Stimulated activated naive CD8-positive, alpha-beta T cell treated with anti-CD3 and anti-CD28 coated beads, Interleukin-15, Interleukin-2, amounts not matched to agents 100 ng/mL and 50 ng/mL, for 24 hours (primary cell): ENCODE results near the gene BMERB1.

ENCODE experiments used
- H3K27ac Mint-ChIP-seq: one replicate; pipeline ENCODE4 v1.8.0; 2021; ENCODE audit warnings: mild to moderate bottlenecking, mixed read lengths
- H3K27me3 Mint-ChIP-seq: one replicate; pipeline ENCODE4 v1.8.0; 2021; ENCODE audit warnings: mixed read lengths
- H3K36me3 Mint-ChIP-seq: one replicate; pipeline ENCODE4 v1.8.0; 2021; ENCODE audit warnings: low read depth, mixed read lengths
- H3K4me1 Mint-ChIP-seq: one replicate; pipeline ENCODE4 v1.8.0; 2021; ENCODE audit warnings: low read depth, mixed read lengths
- H3K4me3 Mint-ChIP-seq: one replicate; pipeline ENCODE4 v1.8.0; 2021; ENCODE audit warnings: mild to moderate bottlenecking, mixed read lengths
- H3K9me3 Mint-ChIP-seq: one replicate; pipeline ENCODE4 v1.8.0; 2021; ENCODE audit warnings: mixed read lengths

BMERB1 gene

DNA sequence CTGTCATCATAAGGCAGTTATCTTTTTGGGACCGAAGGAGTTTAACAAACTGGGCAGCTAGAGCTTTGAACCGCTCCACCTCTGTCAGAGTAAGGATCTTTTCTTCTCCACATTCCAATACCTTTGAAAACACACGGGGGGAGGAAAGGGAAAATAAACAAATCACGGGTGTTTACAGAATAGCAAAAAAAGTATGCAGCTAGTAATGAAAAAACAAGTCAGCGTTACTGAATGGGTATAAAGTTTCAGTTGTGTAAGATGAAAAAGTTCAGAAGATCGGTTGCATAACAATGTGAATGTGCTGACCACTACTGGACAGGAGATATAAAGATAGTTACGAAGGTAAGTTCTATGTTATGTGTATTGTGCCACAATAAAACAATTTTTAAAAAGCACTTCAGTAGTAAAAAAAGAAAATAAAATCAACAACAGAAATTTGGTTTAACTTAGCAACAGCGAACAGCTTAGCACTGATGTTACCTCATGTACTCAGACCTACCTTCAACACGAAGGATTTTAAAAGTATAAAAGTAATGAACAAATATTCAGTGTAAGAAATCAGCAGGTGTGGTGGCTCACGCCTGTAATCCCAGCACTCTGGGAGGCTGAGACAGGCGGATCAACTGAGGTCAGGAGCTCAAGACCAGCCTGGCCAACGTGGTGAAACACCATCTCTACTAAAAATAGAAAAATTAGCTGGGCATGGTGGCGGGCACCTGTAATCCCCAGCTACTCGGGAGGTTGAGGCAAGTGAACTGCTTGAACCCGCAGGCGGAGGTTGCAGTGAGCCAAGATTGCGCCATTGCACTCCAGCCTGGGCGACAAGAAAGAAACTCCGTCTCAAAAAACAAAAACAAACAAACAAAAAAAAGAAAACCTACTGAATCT is 174.3 kb downstream of the BMERB1 start:
- Mint-ChIP-seq H3K27me3 (no peaks in the 10 kb centered on the region), H3K9me3 (no peaks in the 10 kb centered on the region), H3K36me3 (peaks cover 75% of the 10 kb centered on the region), H3K27ac (no peak overlapping the region), H3K4me1 (peaks cover 8% of the 10 kb centered on the region), H3K4me3 (no peak overlapping the region)

- Mint-ChIP-seq H3K4me3 (no peak overlapping the region), H3K27me3 (no peaks in the 10 kb centered on the region), H3K4me1 (peaks cover 8% of the 10 kb centered on the region), H3K9me3 (no peaks in the 10 kb centered on the region), H3K27ac (no peak overlapping the region), H3K36me3 (peaks cover 73% of the 10 kb centered on the region)
Measured at GRCh38 chr16:15609286-15609649, 174.9 kb downstream of the BMERB1 start.

- Mint-ChIP-seq H3K27ac (peak overlapping the region; percentile 59), H3K36me3 (peaks cover 68% of the 10 kb centered on the region), H3K4me1 (peaks cover 8% of the 10 kb centered on the region), H3K9me3 (no peaks in the 10 kb centered on the region), H3K4me3 (no peak overlapping the region), H3K27me3 (no peaks in the 10 kb centered on the region)
Measured at GRCh38 chr16:15610369-15610871, 176.0 kb downstream of the BMERB1 start.

- Mint-ChIP-seq H3K9me3 (no peaks in the 10 kb centered on the region), H3K4me1 (peaks cover 8% of the 10 kb centered on the region), H3K27ac (peak overlapping the region; percentile 30), H3K4me3 (no peak overlapping the region), H3K36me3 (peaks cover 67% of the 10 kb centered on the region), H3K27me3 (no peaks in the 10 kb centered on the region)
Measured at GRCh38 chr16:15611610-15612009, 177.2 kb downstream of the BMERB1 start.

GRCh38 chr16:15613676-15614075 is 179.3 kb downstream of the BMERB1 start:
- no peak overlapping the region for H3K27ac Mint-ChIP-seq
- peaks cover 69% of the 10 kb centered on the region for H3K36me3 Mint-ChIP-seq
- no peaks in the 10 kb centered on the region for H3K27me3 Mint-ChIP-seq
- no peak overlapping the region for H3K4me3 Mint-ChIP-seq
- H3K4me1 Mint-ChIP-seq = peaks cover 8% of the 10 kb centered on the region
- H3K9me3 Mint-ChIP-seq = no peaks in the 10 kb centered on the region

DNA sequence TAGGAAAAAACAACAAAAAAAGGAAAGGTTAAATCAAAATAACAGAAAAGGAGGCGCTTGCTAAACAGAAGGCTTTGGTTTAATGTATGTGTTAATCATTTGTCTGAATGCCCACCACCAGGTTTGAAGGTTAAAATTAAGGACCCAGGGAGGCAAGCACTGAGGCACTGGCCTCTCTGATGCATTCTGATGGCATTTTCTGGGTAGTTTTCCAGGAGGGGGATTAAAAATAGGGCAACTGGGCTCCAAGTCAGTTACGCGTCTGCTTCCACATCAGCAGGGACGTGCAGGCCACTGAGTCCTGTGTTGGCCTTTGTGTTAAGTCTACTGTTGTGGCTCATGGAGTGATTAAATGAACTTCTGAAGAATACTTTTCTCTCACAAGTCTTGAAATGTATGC is 181.6 kb downstream of the BMERB1 start:
- Mint-ChIP-seq H3K36me3 (peaks cover 68% of the 10 kb centered on the region), H3K9me3 (no peaks in the 10 kb centered on the region), H3K27me3 (no peaks in the 10 kb centered on the region), H3K27ac (no peak overlapping the region), H3K4me1 (no peaks in the 10 kb centered on the region), H3K4me3 (no peak overlapping the region)

GRCh38 chr16:15616475-15617165 is 182.2 kb downstream of the BMERB1 start:
- H3K36me3 Mint-ChIP-seq = peaks cover 70% of the 10 kb centered on the region
- H3K4me3 Mint-ChIP-seq = no peak overlapping the region
- H3K27ac Mint-ChIP-seq = no peak overlapping the region
- H3K9me3 Mint-ChIP-seq = no peaks in the 10 kb centered on the region
- no peaks in the 10 kb centered on the region for H3K4me1 Mint-ChIP-seq
- no peaks in the 10 kb centered on the region for H3K27me3 Mint-ChIP-seq

DNA sequence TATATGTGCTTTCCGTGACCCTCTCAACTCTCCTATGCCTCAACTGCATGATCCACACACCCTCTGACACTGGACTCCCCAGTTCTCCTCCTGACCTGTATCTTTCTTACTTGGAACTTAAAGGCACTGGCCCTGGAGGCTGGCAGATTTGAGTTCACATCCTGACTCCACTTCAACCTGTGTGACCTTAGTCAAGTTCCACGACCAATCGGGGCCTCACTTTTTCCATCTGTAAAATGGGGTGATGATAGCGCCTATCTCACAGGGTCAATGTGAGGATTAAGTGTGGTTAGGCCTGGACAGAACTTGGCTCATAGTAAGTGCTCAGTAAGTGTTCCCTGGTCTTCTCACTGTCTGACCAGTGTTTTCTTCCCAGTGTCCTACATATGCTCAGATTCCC is 183.5 kb downstream of the BMERB1 start:
- no peaks in the 10 kb centered on the region for H3K27me3 Mint-ChIP-seq
- no peaks in the 10 kb centered on the region for H3K4me1 Mint-ChIP-seq
- no peak overlapping the region for H3K4me3 Mint-ChIP-seq
- peaks cover 72% of the 10 kb centered on the region for H3K36me3 Mint-ChIP-seq
- no peaks in the 10 kb centered on the region for H3K9me3 Mint-ChIP-seq
- peak overlapping the region; percentile 49 for H3K27ac Mint-ChIP-seq

GRCh38 chr16:15618392-15618791 is 184.0 kb downstream of the BMERB1 start:
- Mint-ChIP-seq H3K36me3 (peaks cover 70% of the 10 kb centered on the region), H3K27ac (peak overlapping the region; percentile 49), H3K4me1 (no peaks in the 10 kb centered on the region), H3K27me3 (no peaks in the 10 kb centered on the region), H3K4me3 (no peak overlapping the region), H3K9me3 (no peaks in the 10 kb centered on the region)

DNA sequence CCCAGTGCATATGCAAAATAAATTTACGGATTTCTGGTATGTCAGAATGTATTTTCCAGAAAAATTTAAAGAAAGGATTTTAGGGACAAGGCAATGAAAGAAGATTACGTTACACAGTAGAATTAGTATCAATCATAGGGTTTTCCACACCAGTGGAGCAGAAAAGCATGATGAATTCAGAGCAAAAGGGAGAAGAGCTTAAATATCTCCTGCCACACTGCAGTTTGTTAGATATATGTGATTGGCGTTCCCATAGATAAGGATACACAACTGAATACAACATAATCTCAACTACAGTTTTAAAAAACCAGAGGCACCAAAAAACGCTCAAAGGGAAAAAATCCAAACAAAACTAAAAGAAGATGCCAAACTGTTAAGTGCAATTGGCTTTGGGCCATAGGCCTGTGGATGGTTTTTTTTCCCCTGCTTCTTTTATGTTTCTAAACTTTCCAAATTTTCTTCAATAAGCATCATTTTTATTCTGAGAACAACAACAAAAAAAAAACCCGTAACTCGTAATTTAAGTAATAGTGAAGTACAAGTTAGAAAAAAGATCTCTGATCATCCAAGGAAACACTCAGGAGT is 186.3 kb downstream of the BMERB1 start:
- peaks cover 80% of the 10 kb centered on the region for H3K36me3 Mint-ChIP-seq
- peaks cover 9% of the 10 kb centered on the region for H3K4me1 Mint-ChIP-seq
- peak overlapping the region; percentile 41 for H3K27ac Mint-ChIP-seq
- H3K9me3 Mint-ChIP-seq = no peaks in the 10 kb centered on the region
- H3K4me3 Mint-ChIP-seq = no peak overlapping the region
- no peaks in the 10 kb centered on the region for H3K27me3 Mint-ChIP-seq

GRCh38 chr16:15621456-15621855 is 187.1 kb downstream of the BMERB1 start:
- H3K4me3 Mint-ChIP-seq = no peak overlapping the region
- H3K9me3 Mint-ChIP-seq = no peaks in the 10 kb centered on the region
- H3K27ac Mint-ChIP-seq = no peak overlapping the region
- peaks cover 9% of the 10 kb centered on the region for H3K4me1 Mint-ChIP-seq
- H3K36me3 Mint-ChIP-seq = peaks cover 78% of the 10 kb centered on the region
- no peaks in the 10 kb centered on the region for H3K27me3 Mint-ChIP-seq

DNA sequence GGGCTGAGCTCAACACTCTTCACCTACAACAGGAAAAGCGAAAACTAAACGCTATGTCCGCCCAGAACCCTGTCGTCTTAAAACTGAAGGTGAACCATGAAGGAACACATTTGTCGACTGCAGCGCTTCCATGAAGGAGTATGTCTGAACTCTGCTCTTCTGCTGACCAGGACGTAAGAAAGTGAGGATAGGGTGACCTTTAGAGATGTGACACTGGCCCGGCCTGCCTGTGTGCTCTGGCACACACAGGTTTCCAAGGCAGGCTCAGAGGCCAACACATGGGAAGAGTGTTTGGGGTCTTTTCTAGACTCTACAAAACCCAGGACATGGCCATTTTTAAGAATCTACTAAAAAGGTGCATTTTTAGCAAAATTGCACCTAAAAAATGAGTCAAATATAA is 187.5 kb downstream of the BMERB1 start:
- no peaks in the 10 kb centered on the region for H3K9me3 Mint-ChIP-seq
- H3K27me3 Mint-ChIP-seq = no peaks in the 10 kb centered on the region
- H3K27ac Mint-ChIP-seq = no peak overlapping the region
- no peak overlapping the region for H3K4me3 Mint-ChIP-seq
- H3K4me1 Mint-ChIP-seq = peaks cover 9% of the 10 kb centered on the region
- peaks cover 73% of the 10 kb centered on the region for H3K36me3 Mint-ChIP-seq

DNA sequence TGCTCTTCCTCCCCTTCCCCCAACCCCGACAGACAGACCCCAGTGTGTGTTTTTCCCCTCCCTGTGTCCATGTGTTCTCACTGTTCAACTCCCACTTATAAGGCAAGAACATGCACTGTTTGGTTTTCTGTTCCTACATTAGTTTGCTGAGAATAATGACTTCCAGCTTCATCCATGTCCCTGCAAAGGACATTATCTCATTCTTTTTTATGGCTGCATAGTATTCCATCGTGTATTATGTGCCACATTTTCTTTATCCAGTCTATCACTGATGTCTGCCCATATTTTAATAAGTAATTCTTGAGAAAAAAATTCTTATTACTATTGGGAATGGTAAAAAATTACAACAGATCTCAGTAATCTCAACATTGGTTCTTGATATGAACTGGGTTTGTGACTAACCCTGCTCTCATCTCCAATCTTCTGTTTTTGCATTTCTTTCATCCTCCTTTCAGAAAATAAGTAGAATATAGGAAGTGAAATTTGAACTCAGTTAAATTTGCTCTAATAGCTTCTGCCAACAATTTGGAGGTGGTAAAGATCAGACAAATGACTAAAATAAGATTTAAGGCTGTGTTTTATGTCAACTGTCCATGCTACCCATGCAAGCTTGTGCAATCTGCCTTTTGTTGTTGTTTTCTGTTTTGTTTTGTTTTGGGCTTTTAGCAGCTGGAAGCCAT is 197.5 kb downstream of the BMERB1 start:
- Mint-ChIP-seq H3K4me3 (no peak overlapping the region), H3K4me1 (peaks cover 47% of the 10 kb centered on the region), H3K9me3 (no peaks in the 10 kb centered on the region), H3K27me3 (no peaks in the 10 kb centered on the region), H3K27ac (no peak overlapping the region), H3K36me3 (peaks cover 80% of the 10 kb centered on the region)

DNA sequence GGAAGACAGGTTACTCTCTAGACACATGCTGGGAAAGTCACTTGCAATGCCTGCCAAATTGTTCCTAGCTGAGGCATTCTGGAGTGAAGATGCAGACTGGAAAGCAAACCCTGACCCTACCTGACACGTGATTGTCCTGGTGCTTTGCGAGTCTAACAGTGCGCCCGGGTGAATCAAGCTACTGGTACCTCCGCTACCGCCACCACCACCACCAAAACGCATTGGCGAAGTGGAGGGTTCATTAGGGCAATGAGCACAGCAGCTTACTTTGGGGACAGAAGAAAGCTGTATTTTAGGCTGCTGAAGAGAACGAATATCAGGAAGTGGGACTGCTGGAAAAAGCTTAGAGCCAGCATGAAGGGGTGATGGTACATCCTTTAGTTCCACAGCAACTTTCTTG is 201.5 kb downstream of the BMERB1 start:
- Mint-ChIP-seq H3K27me3 (no peaks in the 10 kb centered on the region), H3K4me1 (peaks cover 85% of the 10 kb centered on the region), H3K4me3 (peak overlapping the region; percentile 48), H3K36me3 (peaks cover 83% of the 10 kb centered on the region), H3K9me3 (no peaks in the 10 kb centered on the region), H3K27ac (peak overlapping the region; percentile 86)
